Measurements from ENCODE around the gene FERMT3.

FERMT3 gene

GRCh38 chr11:64222651-64223000 lies 16.1 kb downstream of the FERMT3 start:
- no peak for FAIRE-seq

GRCh38 chr11:64223001-64223651 lies 16.6 kb downstream of the FERMT3 start:
- FAIRE-seq, result no peak

GRCh38 chr11:64224151-64224890 lies 17.8 kb downstream of the FERMT3 start:
- no peak for FAIRE-seq

GRCh38 chr11:64224891-64225607 lies 18.5 kb downstream of the FERMT3 start:
- no peak for FAIRE-seq

GRCh38 chr11:64225608-64226506 lies 19.3 kb downstream of the FERMT3 start, which contains the start of the genes NUDT22 and TRPT1:
NUDT22 (plus strand) TSS chr11:64226274; CDS start chr11:64226653, 379 bp downstream.
TRPT1 (minus strand) TSS chr11:64226186; CDS start chr11:64225860, 326 bp downstream.
- no peak for FAIRE-seq

- FAIRE-seq, result no peak
These were observed 20.1 kb downstream of the FERMT3 start for GRCh38 chr11:64226507-64227051.

GRCh38 chr11:64227405-64227956 lies 21.0 kb downstream of the FERMT3 start:
- FAIRE-seq, result no peak

GRCh38 chr11:64229090-64229743 lies 22.7 kb downstream of the FERMT3 start:
- FAIRE-seq, result no peak

- FAIRE-seq, result no peak
These were observed 23.2 kb downstream of the FERMT3 start for GRCh38 chr11:64229744-64230170.

GRCh38 chr11:64230171-64230984 lies 23.9 kb downstream of the FERMT3 start, which contains the start of gene DNAJC4:
DNAJC4 (plus strand) TSS chr11:64230548; CDS start chr11:64230855, 307 bp downstream.
- FAIRE-seq, result no peak

GRCh38 chr11:64230985-64231365 lies 24.5 kb downstream of the FERMT3 start:
- FAIRE-seq, result no peak

GRCh38 chr11:64231546-64231945 lies 25.0 kb downstream of the FERMT3 start:
- FAIRE-seq, result no peak

- FAIRE-seq, result no peak
These were observed 25.9 kb downstream of the FERMT3 start for GRCh38 chr11:64232182-64232966.

- FAIRE-seq, result no peak
These were observed 26.4 kb downstream of the FERMT3 start for GRCh38 chr11:64232967-64233315.

GRCh38 chr11:64233913-64234586 lies 27.5 kb downstream of the FERMT3 start, which contains the start of gene VEGFB:
VEGFB (plus strand) TSS chr11:64234584; CDS start chr11:64234834, 250 bp downstream.
- FAIRE-seq, result no peak

- no peak for FAIRE-seq
These were observed 28.3 kb downstream of the FERMT3 start for GRCh38 chr11:64234647-64235379.

GRCh38 chr11:64235437-64236161 lies 29.1 kb downstream of the FERMT3 start:
- FAIRE-seq, result no peak

Measured in colon (tissue), 2 donors.